Embryonic facial prominence (tissue), 1 donor: ENCODE data around the gene GPR157.

Experiments
- DNase-seq: peaks from one replicate; pipeline ENCODE4 v3.0.0-alpha.2; 2016; ENCODE audit errors: extremely low spot score

GPR157 gene

GRCh38 chr1:9062021-9062471 is 66.9 kb downstream of the GPR157 start:
- DNase-seq, result no peak

GRCh38 chr1:9061252-9061960 is 67.5 kb downstream of the GPR157 start:
- no peak for DNase-seq

GRCh38 chr1:9059891-9060744 is 68.8 kb downstream of the GPR157 start:
- no peak for DNase-seq

- DNase-seq, result no peak
Measured at GRCh38 chr1:9058465-9058864, 70.4 kb downstream of the GPR157 start.

GRCh38 chr1:9057851-9058250 is 71.1 kb downstream of the GPR157 start:
- no peak for DNase-seq

- no peak for DNase-seq
Measured at GRCh38 chr1:9052272-9053049, 76.4 kb downstream of the GPR157 start.

- no peak for DNase-seq
Measured at GRCh38 chr1:9051379-9051778, 77.5 kb downstream of the GPR157 start.

- DNase-seq, result no peak
Measured at GRCh38 chr1:9050803-9051202, 78.1 kb downstream of the GPR157 start.
